Measurements from ENCODE around the gene IQCE. TPM values are rescaled to one million over a fixed set of nuclear protein-coding genes. Genes with fewer than 3 reads are reported as not detected.

Gene IQCE
- total and polyA plus RNA-seq, 10 of the 15 experiments (the other 5 are each of a cell fraction or from before 2014, with no cell fraction given) = 0.37 to 8.1 (median 3.7) TPM

- RAD21 ChIA-PET (ENCODE audit: unreplicated experiment) = no interaction called here
- Histone ChIP-seq H3K27ac (ENCODE audit: control insufficient read depth, insufficient read depth) (no peak overlapping the region), H3K9ac (ENCODE audit: control insufficient read depth, insufficient read depth, low read length) (no peak overlapping the region), H2AFZ (ENCODE audit: control insufficient read depth, low read depth, low read length) (no peak overlapping the region), H3K4me1 (ENCODE audit: control insufficient read depth, insufficient read depth, low read length) (no peaks in the 10 kb centered on the region), H3K4me3 (no peak overlapping the region), H3K4me2 (ENCODE audit: control insufficient read depth, insufficient read depth) (no peak overlapping the region), H3K9me3 (replicated peaks; ENCODE audit: control insufficient read depth, insufficient read depth, low read length) (no peaks in the 10 kb centered on the region), H4K20me1 (ENCODE audit: control insufficient read depth, insufficient read depth) (no peaks in the 10 kb centered on the region), H3K79me2 (ENCODE audit: control insufficient read depth, insufficient read depth, low read length) (no peaks in the 10 kb centered on the region), H3K36me3 (ENCODE audit: control insufficient read depth in 2 of 2, insufficient read depth in 2 of 2, low read length in 1 of 2) (no peaks in the 10 kb centered on the region; a peak in 1 of 4 replicates), H3K27me3 (replicated peaks in 1 of 2; ENCODE audit: control insufficient read depth in 2 of 2, insufficient read depth in 2 of 2, low read length in 1 of 2) (no peaks in the 10 kb centered on the region)
- DNase-seq (ENCODE audit: low read depth, low spot score) (no peak), FAIRE-seq (no peak), ATAC-seq (no peak)
- in situ Hi-C loops (cut with MboI) (no loop called here), intact Hi-C loops (cut with micrococcal nuclease; ENCODE audit: unreplicated experiment) (no loop called here)
- CTCF ChIA-PET = no interaction called here
- POLR2A ChIA-PET = no interaction called here
- TF ChIP-seq MEF2A (IDR thresholded peaks at IDR 0.05; ENCODE audit: insufficient read depth, low read depth, low read length) (no peak), WRNIP1 (IDR thresholded peaks at IDR 0.05; ENCODE audit: borderline replicate concordance, low read depth, low read length) (no peak), NR2F1 (conservative IDR thresholded peaks at IDR 0.05) (no peak), TAF1 (IDR thresholded peaks at IDR 0.05; ENCODE audit: borderline replicate concordance, low read depth, low read length) (no peak), TARDBP (IDR thresholded peaks at IDR 0.05; ENCODE audit: borderline replicate concordance) (no peak), PRDM15 (CRISPR knock-in tag; IDR thresholded peaks at IDR 0.05) (no peak), YY1 (IDR thresholded peaks at IDR 0.05; ENCODE audit: low read depth, low read length) (no peak), SP1 (IDR thresholded peaks at IDR 0.05; ENCODE audit: low read depth, low read length) (no peak), RELA (IDR thresholded peaks at IDR 0.05; ENCODE audit: borderline replicate concordance, partially characterized antibody) (no peak), MTA3 (IDR thresholded peaks at IDR 0.05; ENCODE audit: borderline replicate concordance, low read length) (no peak), ZNF24 (IDR thresholded peaks at IDR 0.05) (no peak), MYB (IDR thresholded peaks at IDR 0.05; ENCODE audit: borderline replicate concordance, low read depth, low read length) (no peak), EGR1 (IDR thresholded peaks at IDR 0.05; ENCODE audit: borderline replicate concordance in 1 of 2, low read depth in 2 of 2, low read length in 2 of 2) (no peak), HDAC6 (IDR thresholded peaks at IDR 0.05; ENCODE audit: unreplicated experiment) (no peak)
- SMC1A ChIA-PET (ENCODE audit: uncharacterized antibody, unreplicated experiment) = no interaction called here
- BruUV-seq (replicated peaks) = no TSS peak
- 89% methylated on average over 38 of the region's 38 CpGs for WGBS (ENCODE audit: insufficient coverage, insufficient replicate concordance, low lambda C conversion rate, missing lambda C conversion rate)
Measured at GRCh38 chr7:2593036-2593727, 34.4 kb downstream of the IQCE start.
